Activated naive CD4-positive, alpha-beta T cell treated with anti-CD3 and anti-CD28 coated beads, Interleukin-2, amount 50 U/mL, for 72 hours (primary cell): ENCODE data around the gene APOOL. TPM values are rescaled to one million over a fixed set of nuclear protein-coding genes. Genes with fewer than 3 reads are reported as not detected.

ENCODE experiments used
- ATAC-seq, 2 donors: fragments of 150-1000 bp; cut with Tn5 transposase; 2 replicates each; pipeline ENCODE4 v1.10.0; 2021; ENCODE audit warnings: mild to moderate bottlenecking in 2 of 2, moderate library complexity in 2 of 2
- DNase-seq, 2 donors: peaks; one replicate each; pipeline ENCODE4 v3.0.0; 2021 to 2022; ENCODE audit warnings: low spot score in 2 of 2
- H3K27ac Mint-ChIP-seq, 2 donors: one replicate each; pipeline ENCODE4 v1.8.0; 2022; ENCODE audit warnings: mild to moderate bottlenecking in 2 of 2, mixed read lengths in 2 of 2
- H3K36me3 Mint-ChIP-seq, 2 donors: one replicate each; pipeline ENCODE4 v1.8.0; 2022; ENCODE audit warnings: mixed read lengths in 2 of 2
- H3K9me3 Mint-ChIP-seq, 2 donors: one replicate each; pipeline ENCODE4 v1.8.0; 2022; ENCODE audit warnings: mixed read lengths in 2 of 2
- total RNA-seq, 2 donors: library from RNA; stranded (reverse); gene quantifications; one replicate each; pipeline ENCODE4 v1.2.3, GENCODE V29; 2022

Gene APOOL
- total RNA-seq, 2 donors from 2014 or later = 17.1 to 21.2 TPM

- no peak for ATAC-seq
These were observed 135.7 kb downstream of the APOOL start for GRCh38 chrX:85139422-85139821.

GRCh38 chrX:85140964-85141363 is 137.3 kb downstream of the APOOL start:
- ATAC-seq = no peak
- no peak overlapping the region for H3K27ac Mint-ChIP-seq

More at GRCh38 chrX:85139422-85139821, 135.7 kb downstream of the APOOL start:
- Mint-ChIP-seq H3K9me3 (no peaks in the 10 kb centered on the region), H3K27ac (no peak overlapping the region), H3K36me3 (no peaks in the 10 kb centered on the region)
- no peak for DNase-seq

More at GRCh38 chrX:85140964-85141363, 137.3 kb downstream of the APOOL start:
- Mint-ChIP-seq H3K36me3 (no peaks in the 10 kb centered on the region), H3K9me3 (no peaks in the 10 kb centered on the region)
- no peak for DNase-seq

Other genes with a start within 250 kb of the APOOL start
- not detected for gene SATL1, start 239.9 kb downstream of the APOOL start, total RNA-seq
- under 1 TPM; 0.14 to 0.45 TPM for gene ZNF711, start 240.1 kb downstream of the APOOL start, total RNA-seq